Activated CD8-positive, alpha-beta memory T cell treated with anti-CD3 and anti-CD28 coated beads, Interleukin-2, amount 50 U/mL, for 24 hours (primary cell): ENCODE measurements around the gene OR6C75.
"Not testable (repeated sequence)": the region's sequence is repeated elsewhere in the genome, so short reads cannot be mapped to it uniquely, and the experiment has no call there.

Experiments
- DNase-seq: peaks from one replicate; pipeline ENCODE4 v3.0.0-alpha.2; 2020; ENCODE audit errors: extremely low read depth

Gene OR6C75

DNA sequence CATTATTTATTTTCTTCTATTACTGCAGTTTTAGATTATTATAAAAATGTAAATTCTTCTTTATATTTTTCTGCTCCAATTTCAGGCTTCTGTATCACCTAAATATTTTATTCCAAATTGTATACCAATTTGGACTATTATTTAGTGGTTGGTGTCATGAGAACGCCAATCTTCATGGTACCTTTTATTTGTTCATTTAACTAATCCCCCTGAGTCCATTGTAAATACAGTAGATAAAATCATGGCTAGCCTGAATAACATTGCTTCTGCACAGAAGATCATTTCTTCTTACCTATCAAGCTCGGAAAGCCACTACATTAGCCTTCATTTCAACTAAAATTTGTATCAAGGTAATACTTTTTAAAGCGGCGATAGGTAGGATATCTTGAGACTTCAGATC, at the start of gene OR6C75:
OR6C75 (plus strand) TSS at position 301 of the 400 bp plus-strand sequence. CDS start 2,136 bp downstream, outside the sequence.
- no peak for DNase-seq

- no peak for DNase-seq
Measured at GRCh38 chr12:55314043-55314442, 48.7 kb upstream of the OR6C75 start, which contains the start of gene OR6C1. OR6C1 (plus strand) TSS chr12:55314343; CDS start chr12:55320600, 6,257 bp downstream.

GRCh38 chr12:55320201-55320600, 42.6 kb upstream of the OR6C75 start:
- DNase-seq, result no peak

GRCh38 chr12:55325801-55326200, 37.0 kb upstream of the OR6C75 start:
- DNase-seq, result not testable (repeated sequence)

DNA sequence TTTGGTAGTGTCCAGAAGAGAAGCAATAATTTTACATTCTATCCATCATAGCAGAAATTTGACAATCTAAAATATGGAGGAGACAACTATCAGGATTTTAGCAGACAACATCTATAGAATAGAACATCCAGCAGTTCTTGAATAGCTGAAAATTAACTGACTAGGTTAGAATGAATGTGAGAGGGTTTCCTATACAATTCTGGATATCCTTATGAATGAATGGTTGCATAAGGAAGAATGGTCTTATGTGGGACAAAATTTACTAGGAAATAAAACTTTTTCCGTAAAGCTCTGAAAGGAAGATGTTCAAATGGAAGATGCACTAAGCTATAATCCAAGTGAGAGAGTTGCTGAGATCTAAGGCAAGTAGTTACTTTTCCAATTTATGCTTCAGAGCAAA, 32.3 kb upstream of the OR6C75 start, which contains the start of gene OR6C3:
OR6C3 (plus strand) TSS at position 301 of the 400 bp plus-strand sequence. CDS start 955 bp downstream, outside the sequence.
- DNase-seq, result no peak

GRCh38 chr12:55336002-55336401, 26.8 kb upstream of the OR6C75 start:
- no peak for DNase-seq

- not testable (repeated sequence) for DNase-seq
Measured at GRCh38 chr12:55355338-55355737, 7.4 kb upstream of the OR6C75 start.

GRCh38 chr12:55365086-55365485, 2.3 kb downstream of the OR6C75 start:
- no peak for DNase-seq

DNA sequence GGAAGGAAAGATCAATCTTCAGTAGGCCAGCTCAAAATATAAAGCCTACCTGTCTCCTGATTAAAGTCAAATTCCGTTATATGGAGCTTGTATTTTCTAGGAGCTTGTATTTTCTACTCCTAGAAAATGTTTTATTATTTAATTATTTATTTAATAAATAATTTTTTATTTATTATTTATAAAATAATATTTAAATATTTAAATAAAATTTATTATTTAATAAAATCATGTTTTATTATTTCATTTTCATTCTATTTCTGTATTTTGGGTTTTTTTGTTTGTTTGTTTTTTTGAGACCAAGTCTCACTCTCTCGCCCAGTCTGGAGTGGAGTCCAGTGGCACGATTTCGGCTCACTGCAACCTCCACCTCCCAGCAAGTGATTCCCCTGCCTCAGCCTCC, 9.7 kb downstream of the OR6C75 start:
- no peak for DNase-seq

GRCh38 chr12:55385891-55386290, 23.1 kb downstream of the OR6C75 start:
- DNase-seq, result no peak

DNA sequence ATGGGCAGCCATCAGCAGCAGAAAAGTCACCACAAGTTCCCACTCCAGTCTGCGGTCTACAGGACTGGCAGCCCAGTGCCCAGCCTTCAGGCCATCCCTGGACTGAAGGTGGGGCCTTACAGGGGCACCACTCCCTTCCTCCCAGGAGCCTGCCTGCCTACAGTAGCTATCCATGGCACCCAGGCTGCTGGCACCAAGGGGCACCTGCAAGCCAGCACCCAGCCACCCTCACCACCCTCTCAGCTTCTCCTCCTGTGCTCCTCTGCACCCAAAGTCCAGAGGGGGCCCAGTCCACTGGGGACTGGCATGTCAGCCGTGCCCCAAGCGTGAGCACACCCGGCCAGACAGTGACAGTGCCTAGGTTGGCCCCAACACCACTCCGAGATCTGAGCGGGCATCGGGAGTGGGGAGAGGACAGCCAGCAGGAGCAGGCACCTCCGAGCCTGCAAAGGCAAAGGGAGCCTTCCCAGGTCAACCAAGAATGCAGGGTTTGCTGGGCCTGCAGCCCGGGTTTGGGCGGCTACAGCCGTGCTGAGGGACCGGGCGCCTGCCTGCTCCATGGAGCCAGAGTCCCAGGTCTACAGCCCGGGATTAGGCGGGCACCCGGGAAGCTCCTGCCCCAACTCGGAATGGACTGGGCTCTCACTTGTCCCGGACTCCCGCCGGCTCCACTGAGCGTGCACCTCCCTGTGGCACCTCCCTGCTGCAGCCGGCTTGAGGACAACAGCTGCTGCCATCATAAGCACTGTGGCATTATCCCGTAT, 29.4 kb downstream of the OR6C75 start:
- no peak for DNase-seq

DNA sequence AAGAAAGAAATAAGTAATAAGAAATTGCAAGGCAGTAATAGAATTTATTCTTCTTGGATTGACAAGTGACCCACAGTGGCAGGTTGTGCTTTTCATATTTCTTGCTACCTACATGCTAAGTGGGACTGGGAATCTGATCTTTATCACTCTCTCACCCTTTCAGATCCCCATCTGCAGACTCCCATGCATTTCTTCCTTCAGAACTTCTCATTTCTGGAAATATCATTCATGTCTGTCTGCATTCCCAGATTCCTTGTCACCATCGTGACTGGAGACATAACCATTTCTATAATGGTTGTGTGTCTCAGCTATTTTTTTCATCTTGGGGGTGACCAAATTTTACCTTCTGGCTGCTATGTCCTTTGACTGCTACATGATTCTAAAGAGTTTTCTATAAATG, 33.6 kb downstream of the OR6C75 start:
- no peak for DNase-seq

- DNase-seq, result no peak
Measured at GRCh38 chr12:55400229-55400628, 37.5 kb downstream of the OR6C75 start, which contains the start of gene OR6C65. OR6C65 (plus strand) TSS chr12:55400529; CDS start chr12:55400529, 0 bp downstream.

DNA sequence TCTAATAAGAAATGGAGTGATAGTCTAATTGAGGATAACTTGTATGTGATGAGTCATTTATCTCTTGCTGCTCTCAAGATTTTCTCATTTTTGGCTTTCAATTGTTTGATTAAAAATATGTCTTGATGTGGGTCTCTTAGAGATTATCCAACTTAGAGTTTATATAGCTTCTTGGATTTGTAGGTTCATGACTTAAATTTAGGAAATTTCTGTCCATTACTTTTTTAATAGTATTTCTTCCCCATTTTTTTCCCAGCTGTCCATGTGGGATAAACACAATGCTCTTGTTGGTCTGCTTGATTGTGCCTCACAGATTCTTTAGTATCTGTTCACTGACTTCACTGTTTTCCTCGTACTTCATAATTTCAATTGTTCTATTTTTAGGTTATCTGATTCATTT, 45.1 kb downstream of the OR6C75 start:
- DNase-seq, result no peak

DNA sequence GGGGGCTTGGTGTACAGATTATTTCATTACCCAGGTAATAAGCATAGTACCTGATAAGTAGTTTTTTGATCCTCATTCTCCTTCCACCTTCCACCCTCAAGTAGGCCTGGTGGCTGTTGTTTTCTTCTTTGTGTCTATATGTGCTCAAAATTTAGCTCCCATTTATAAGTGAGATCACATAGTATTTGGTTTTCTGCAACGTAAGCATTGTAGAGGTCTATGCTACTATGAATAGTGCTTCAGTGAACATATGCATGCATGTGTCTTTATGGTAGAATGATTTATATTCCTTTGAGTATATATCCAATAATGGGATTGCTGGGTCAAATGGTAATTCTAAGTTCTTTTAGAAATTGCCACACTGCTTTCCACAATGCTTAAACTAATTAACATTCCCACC, 46.4 kb downstream of the OR6C75 start:
- DNase-seq, result not testable (repeated sequence)

- DNase-seq, result not testable (repeated sequence)
Measured at GRCh38 chr12:55412138-55412537, 49.4 kb downstream of the OR6C75 start.

DNA sequence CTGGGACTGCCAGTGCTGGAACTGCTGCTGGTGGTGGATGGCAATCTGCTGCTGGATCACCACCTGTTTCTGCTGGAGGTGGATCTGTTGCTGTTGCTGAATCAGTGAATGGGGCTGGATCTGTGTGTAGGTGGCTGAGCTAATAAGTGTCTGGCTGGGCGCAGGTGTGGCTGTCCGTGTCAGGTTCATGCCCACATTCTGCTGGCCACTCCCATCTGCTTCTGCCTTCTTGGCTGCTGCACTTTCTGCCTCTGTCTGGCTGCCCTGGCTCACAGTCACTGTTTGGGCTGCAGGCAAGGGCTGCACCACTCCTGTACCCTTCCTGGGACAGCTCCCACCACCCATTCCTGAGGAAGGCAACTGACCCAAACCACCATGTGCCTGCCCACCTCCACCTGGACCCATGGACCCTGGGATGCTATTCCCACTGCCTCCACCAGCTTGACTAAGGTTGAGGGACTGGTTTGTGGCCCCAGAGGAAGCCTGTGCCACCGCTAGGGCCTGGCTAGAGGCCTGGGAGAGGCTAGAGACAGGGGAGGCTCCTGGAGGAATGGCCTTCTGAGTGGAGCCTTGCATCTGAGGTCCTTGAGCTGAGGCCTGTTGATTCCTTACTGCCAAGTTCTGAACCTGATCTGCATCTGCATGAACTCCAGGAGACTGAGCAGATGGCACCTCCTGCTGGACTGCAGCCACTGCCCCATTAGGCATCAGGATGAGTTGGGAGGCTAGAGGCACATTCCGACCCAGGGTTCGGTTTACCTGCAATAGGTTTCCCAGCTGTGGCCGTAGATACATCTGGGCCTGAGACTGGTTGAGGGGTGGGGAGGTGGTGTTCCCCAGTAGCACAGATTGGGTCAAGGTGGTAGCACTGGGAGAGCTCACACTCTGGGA, 51.0 kb downstream of the OR6C75 start:
- DNase-seq, result not testable (repeated sequence)

- DNase-seq, result not testable (repeated sequence)
Measured at GRCh38 chr12:55414396-55414823, 51.6 kb downstream of the OR6C75 start.

DNA sequence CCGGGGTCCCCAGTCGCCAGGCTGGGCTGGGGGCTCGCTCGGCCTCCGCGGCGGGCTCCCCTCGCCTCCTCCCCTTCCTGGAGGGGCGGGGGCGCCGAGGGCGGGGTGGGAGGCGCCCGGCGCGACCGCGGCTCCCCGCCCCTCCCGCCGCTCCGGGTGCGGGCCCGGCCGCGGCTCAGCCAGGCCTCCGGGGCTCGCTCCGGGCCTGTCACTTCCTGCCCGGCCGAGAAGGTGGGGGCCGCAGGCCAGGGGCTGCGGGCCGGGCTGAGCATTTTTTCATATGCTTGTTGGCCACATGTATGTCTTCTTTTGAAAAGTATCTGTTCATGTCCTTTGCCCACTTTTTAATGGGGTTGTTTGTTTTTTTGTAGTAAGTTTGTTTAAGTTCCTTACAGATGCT, 52.1 kb downstream of the OR6C75 start:
- not testable (repeated sequence) for DNase-seq

- no peak for DNase-seq
Measured at GRCh38 chr12:55416961-55417360, 54.2 kb downstream of the OR6C75 start.
